CD1c-positive myeloid dendritic cell (primary cell): ENCODE results near the gene DZIP1L.

Experiments
- DNase-seq: peaks from one replicate; pipeline ENCODE4 v3.0.0-alpha.2; 2016; ENCODE audit errors: extremely low spot score

DZIP1L gene

DNA sequence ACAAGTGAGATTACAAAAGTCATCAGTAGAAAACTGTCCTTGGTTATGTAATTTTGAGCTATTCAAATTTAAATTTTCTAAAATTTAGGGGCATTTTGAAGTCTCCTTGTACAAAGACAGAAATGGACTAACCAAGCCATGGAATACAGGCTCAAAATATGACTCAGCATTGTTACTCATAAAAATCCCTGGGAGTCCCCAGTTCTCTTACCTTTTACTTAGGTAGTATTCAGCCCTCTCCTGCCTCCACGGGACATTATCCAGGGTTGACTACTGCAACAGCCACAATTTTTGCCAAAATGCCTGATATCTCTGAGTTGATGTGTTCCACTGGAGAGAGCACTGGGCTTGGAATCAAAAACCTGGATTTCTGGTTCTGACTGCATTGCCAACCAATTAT, 80.5 kb downstream of the DZIP1L start:
- DNase-seq: no peak

DNA sequence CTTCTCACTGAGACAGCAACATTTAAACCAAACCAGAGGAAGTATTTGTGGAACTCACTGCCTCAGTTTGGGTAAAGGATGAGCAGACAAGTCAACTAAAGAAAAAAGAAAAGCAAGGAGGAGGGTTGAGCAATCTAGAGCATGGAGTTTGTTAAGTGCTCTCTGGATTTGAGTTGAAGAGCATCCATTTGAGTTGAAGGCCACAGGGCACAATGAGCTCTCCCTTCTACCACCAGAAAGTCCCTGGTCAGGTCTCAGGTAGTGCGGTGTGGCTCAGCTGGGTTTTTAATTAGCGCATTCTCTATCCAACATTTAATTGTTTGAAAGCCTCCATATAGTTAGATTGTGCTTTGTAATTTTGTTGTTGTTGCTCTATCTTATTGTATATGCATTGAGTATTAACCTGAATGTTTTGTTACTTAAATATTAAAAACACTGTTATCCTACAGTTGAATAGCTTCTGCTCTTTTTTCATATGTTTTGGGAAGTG, 82.2 kb downstream of the DZIP1L start:
- DNase-seq: no peak

DNA sequence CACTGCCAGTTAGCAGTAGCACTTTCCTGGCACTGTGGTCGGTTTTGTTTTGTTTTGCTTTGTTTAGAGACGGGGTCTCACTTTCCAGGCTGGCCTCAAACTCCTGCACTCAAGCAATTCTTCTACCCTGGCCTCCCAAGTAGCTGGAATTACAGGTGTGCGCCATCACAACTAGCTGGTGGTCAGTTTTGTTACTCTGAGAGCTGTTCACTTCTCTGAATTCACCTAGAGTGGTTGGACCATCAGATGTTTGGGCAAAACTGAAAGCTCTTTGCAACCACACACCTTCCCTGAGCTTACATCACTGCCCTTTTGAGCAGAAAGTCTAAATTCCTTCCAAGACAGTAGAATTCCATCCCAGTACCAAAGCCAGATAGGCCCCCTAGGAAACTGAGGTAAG, 82.8 kb downstream of the DZIP1L start:
- no peak for DNase-seq

DNA sequence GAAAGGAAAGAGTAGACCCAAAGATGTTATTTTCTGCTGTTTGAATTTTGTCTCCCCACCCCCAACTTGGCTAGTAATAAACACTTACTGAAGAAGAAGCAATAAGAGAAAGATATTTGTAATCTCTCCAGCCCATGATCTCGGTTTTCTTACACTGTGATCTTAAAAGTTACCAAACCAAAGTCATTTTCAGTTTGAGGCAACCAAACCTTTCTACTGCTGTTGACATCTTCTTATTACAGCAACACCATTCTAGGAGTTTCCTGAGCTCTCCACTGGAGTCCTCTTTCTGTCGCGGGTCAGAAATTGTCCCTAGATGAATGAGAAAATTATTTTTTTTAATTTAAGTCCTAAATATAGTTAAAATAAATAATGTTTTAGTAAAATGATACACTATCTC, 83.9 kb downstream of the DZIP1L start:
- no peak for DNase-seq

DNA sequence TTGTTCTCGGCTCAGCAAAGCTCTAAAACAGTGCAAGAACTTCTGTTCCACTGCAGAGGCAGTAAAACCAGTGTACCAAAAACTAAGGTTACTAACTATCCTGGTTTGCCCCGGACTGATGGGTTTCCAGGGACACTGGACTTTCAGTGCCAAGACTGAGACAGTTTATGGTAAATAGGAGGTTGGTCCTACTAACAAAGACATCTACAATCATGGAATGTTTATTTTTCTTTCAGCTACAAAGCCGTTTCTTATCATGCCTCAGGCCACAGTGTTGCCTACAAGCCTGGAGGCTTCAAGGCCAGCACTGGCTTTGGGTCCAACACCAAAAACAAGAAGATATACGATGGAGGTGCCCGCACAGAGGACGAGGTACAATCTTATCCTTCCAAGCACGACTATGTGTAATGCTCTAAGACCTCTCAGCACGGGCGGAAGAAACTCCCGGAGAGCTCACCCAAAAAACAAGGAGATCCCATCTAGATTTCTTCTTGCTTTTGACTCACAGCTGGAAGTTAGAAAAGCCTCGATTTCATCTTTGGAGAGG, 84.6 kb downstream of the DZIP1L start:
- DNase-seq: no peak

DNA sequence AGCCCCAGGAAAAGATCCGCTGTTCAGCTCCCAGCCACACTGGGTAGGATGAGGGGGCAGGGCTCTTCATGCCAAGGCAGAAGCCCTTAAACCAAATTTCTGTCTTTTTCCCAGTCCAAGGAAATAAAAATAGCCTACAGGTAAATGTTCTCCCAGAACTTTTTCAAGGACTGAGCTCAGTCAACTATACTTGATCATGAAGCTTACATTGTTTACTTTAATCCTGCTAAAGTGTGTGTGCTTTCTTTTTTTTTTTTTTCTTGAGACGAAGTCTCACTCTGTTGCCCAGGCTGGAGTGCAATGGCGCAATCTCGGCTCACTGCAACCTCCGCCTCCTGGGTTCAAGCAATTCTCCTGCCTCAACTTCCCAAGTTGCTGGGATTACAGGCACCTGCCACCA, 87.6 kb downstream of the DZIP1L start:
- DNase-seq: no peak

DNA sequence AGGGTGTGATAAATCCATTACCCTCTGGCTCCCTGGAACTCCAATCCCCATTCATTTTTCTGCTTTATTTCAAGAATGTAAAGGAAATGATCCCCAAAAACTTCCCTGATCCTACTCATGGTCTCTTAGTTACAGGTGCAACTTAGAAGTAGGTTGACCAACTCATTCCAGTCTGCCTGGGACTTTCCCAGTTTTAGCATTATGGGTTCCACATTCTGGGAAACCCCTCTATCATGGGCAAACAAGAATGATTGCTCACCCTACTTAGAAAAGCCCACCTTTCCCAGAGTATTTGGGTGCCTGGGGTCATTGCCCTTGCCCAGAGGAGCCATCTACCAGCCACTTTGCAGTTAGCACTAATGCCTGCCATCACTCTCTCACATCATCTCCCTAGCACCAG, 89.9 kb downstream of the DZIP1L start:
- DNase-seq: no peak

DNA sequence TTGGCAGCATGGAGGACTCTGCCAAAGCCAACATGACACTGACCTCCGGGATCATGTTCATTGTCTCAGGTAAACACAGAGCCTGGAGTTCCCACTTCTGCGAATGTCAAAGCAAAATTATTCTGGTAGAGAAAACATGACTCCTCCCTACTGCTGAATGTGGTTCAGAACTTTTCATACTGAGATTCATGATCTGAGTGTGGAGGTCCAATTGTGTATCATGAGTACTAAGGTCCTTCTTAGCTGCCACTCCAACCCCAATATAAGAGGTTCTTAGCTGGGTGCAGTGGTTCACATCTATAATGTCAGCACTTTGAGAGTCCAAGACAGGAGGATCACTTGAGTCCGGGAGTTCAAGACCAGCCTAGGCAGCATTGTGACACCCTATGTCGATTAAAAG, 91.7 kb downstream of the DZIP1L start:
- no peak for DNase-seq

DNA sequence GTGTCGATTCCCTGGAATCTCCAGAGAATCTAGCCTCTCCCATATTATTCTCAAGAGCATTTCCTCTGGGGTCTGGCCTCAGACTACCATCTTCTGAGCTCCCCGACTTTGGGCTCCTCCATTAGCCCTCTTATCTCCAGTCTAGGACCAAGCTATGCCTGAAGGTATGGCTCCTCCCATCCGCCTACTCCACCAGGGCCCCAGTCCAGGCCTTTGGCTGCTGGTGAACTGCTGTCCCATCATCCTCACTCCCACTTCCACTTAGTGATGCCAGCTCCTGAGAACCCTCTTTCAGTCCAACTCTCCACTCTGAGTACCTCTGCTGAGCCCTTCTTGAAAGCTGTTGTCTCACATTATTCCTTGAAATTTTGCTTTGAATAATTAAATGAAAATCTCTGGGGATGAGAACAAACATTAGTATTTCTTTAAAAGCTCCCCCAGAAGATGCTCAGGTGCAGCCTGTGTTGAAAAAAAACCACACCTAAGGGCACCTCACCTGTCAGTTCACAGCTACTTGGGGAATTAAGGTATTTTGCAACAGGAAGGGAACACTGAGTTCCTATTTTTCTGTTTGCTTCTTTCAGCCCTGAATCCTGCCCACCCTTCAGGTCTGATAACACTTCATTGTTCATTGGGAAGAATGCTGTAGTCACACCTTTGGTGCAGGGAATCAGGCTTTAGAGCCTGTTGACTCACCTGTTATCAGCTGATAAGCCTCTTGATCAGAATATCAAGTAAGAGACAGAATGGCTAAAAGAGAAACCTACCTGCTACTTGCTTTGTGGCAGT, 95.9 kb downstream of the DZIP1L start:
- no peak for DNase-seq

DNA sequence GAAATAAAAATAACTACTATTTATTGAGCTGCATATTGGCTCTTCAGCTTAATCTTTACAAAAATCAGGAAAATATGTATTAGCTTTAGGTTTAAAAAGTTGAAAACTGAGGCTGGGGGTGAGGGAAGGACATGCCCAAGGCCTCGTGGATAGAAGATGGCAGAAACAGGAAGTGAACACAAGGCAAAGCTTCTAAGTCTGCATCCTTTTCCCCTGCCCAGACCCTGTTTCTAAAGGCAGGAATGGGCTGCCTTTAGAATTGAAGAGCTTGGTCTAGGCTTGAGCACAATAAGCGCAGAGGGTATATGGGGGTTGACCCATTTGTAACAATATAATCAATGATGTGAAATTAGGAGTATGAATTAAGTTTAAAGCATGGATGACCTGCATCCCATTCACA, 99.3 kb downstream of the DZIP1L start:
- no peak for DNase-seq

DNA sequence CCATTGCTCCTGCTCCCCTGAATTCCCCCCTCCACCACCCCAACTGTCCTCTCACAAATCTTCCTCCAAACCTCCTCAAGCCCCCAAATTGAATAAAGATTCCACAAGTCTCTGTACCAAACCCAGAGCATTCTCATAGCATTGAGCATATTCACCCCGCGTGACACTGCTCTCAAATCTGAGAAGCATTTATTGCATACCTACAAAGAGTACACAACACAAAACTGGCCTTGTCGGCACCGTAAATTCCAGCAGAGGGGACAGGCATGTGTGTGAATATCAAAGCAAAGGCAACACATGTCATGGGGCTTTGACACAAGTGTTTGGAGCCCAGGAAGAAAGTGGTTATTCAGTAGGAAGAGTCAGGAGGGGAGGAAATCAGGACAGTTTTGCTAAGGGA, 102.9 kb downstream of the DZIP1L start:
- no peak for DNase-seq
